K562 (cell line): ENCODE results near the gene GSTA2. TPM values are rescaled to one million over a fixed set of nuclear protein-coding genes. Genes with fewer than 3 reads are reported as not detected.

Experiments
- DNMT1 ChIP-seq: fragments of 450-650 bp; IDR thresholded peaks from 2 replicates; pipeline ENCODE4 v1.6.1; 2016; ENCODE audit warnings: antibody characterized with exemption, mild to moderate bottlenecking
- FOXJ2 ChIP-seq: fragments of 200-800 bp; sonication (Bioruptor generic); IDR thresholded peaks from 2 replicates; pipeline ENCODE4 v1.6.1; 2016; ENCODE audit warnings: missing genetic modification characterization, missing compliant biosample characterization
- JUN ChIP-seq, 2 experiments: sonication (generic) in 1 of 2; formaldehyde crosslinking in 1 of 2; IDR thresholded peaks; 2 replicates each; pipeline versions ENCODE4 v1.6.1 to v1.8.0; 2012 to 2022; ENCODE audit warnings: borderline replicate concordance in 2 of 2, mild to moderate bottlenecking in 2 of 2, improper control_type of control experiment in 1 of 2, low read depth in 1 of 2, low read length in 1 of 2, missing genetic modification reagents in 1 of 2
- MEIS2 ChIP-seq: fragments of 450-650 bp; IDR thresholded peaks from 2 replicates; pipeline ENCODE4 v1.6.1; 2014; ENCODE audit warnings: mild to moderate bottlenecking; ENCODE audit not compliant: partially characterized antibody
- NR2F6 ChIP-seq: fragments of 450-650 bp; formaldehyde crosslinking; IDR thresholded peaks from 2 replicates; pipeline ENCODE4 v1.4.0; 2020; ENCODE audit warnings: mild to moderate bottlenecking
- XRCC5 ChIP-seq: fragments of 200-400 bp; formaldehyde crosslinking; IDR thresholded peaks from 2 replicates; pipeline ENCODE4 v1.6.1; 2017; ENCODE audit warnings: low read depth, mild to moderate bottlenecking, low read length
- ZBTB17 ChIP-seq: fragments of 450-650 bp; formaldehyde crosslinking; IDR thresholded peaks from 2 replicates; pipeline ENCODE4 v1.4.0; 2020; ENCODE audit warnings: mild to moderate bottlenecking
- ZNF143 ChIP-seq: sonication (generic); formaldehyde crosslinking; IDR thresholded peaks from 2 replicates; pipeline ENCODE4 v1.9.0; 2022; ENCODE audit warnings: mild to moderate bottlenecking, missing genetic modification reagents
- ZNF232 ChIP-seq: sonication (generic); formaldehyde crosslinking; IDR thresholded peaks from 2 replicates; pipeline ENCODE4 v1.8.0; 2022; ENCODE audit warnings: mild to moderate bottlenecking, missing genetic modification reagents
- ZNF318 ChIP-seq, 2 experiments: fragments of 450-650 bp; IDR thresholded peaks; 2 replicates each; pipeline ENCODE4 v1.6.1; 2016; ENCODE audit warnings: mild to moderate bottlenecking in 2 of 2, borderline replicate concordance in 1 of 2, low read depth in 1 of 2, moderate library complexity in 1 of 2
- ZSCAN29 ChIP-seq: fragments of 450-650 bp; IDR thresholded peaks from 2 replicates; pipeline ENCODE4 v1.6.1; 2017
- polyA plus RNA-seq, 8 experiments: library from polyadenylated mRNA; depleted of rRNA in 4 of 8; stranded (reverse) in 5 of 8; unstranded in 3 of 8; fragments of >200 nt; fragmentation: Nextera tagmentation in 2 of 8; fragmentation: Illumina TruSeq in 1 of 8; extraction: Ambion mirVana in 2 of 8; extraction: Trizol in 1 of 8; gene quantifications; 2 replicates each; pipeline versions ENCODE4 v1.2.1 to v1.2.3, GENCODE V29; 2011 to 2014; ENCODE audit warnings: inconsistent platforms in 1 of 8, missing spikeins in 1 of 8
- total RNA-seq, 7 experiments: library from RNA; depleted of rRNA in 6 of 7; stranded (reverse); fragments of >200 nt in 6 of 7; fragmentation: Illumina TruSeq in 2 of 7; extraction: Trizol in 2 of 7; gene quantifications; 2 replicates each; pipeline versions ENCODE4 v1.2.1 to v1.2.3, GENCODE V29; 2011 to 2021; ENCODE audit warnings: low replicate concordance in 1 of 7

Gene GSTA2
- total and polyA plus RNA-seq, 9 of the 15 experiments (the other 6 are each of a cell fraction or from before 2014, with no cell fraction given), result 0.11 to 0.24 (median 0.14) TPM; not detected in 3

- TF ChIP-seq ZNF318 (IDR thresholded peaks at IDR 0.05; ENCODE audit: borderline replicate concordance in 1 of 2, low read depth in 1 of 2), result no peak
- no peak for TF ChIP-seq XRCC5
- no peak for TF ChIP-seq MEIS2
- TF ChIP-seq ZNF232 (CRISPR knock-in tag), result no peak
- TF ChIP-seq FOXJ2, result no peak
- no peak for TF ChIP-seq JUN (IDR thresholded peaks at IDR 0.05; ENCODE audit: borderline replicate concordance, low read depth, low read length)
- no peak for TF ChIP-seq JUN (CRISPR knock-in tag; IDR thresholded peaks at IDR 0.05; ENCODE audit: borderline replicate concordance)
- TF ChIP-seq NR2F6 (CRISPR knock-in tag), result no peak
- no peak for TF ChIP-seq DNMT1
- TF ChIP-seq ZNF143 (CRISPR knock-in tag), result no peak
- TF ChIP-seq ZSCAN29, result no peak
- TF ChIP-seq ZBTB17 (CRISPR knock-in tag), result no peak
These were observed 24.6 kb upstream of the GSTA2 start (continued) for GRCh38 chr6:52787917-52788316.
